HCT116 (cell line): Measurements from ENCODE around the gene INPP5J. TPM values are rescaled to one million over a fixed set of nuclear protein-coding genes. Genes with fewer than 3 reads are reported as not detected.

Experiments
- ATAC-seq: fragments of 200-7000 bp; cut with Tn5 transposase; 2 replicates; pipeline ENCODE4 v1.9.1; 2020; ENCODE audit warnings: mild to moderate bottlenecking, moderate library complexity
- BruUV-seq: library from RNA; stranded (reverse); fragments of 400-500 nt; replicated peaks from 2 replicates; lab custom pipeline; 2021; lab: Mats Ljungman, UMichigan
- CTCF ChIA-PET: fragments of 300-600 bp; sonication (Branson Sonifier 250); formaldehyde crosslinking; loops from one replicate; lab custom pipeline; 2021; ENCODE audit warnings: antibody characterized with exemption; lab: Charles Lee
- POLR2A ChIA-PET: fragments of 300-600, 350-600 bp; sonication (Branson Sonifier 250); formaldehyde crosslinking; loops from one replicate; lab custom pipeline; 2021; ENCODE audit warnings: antibody characterized with exemption; lab: Charles Lee
- RAD21 ChIA-PET, 2 experiments: fragments of 300-600 bp; sonication (Branson Sonifier 250); formaldehyde crosslinking; loops; one replicate each; lab custom pipeline; 2023; ENCODE audit warnings: low total read pairs in 2 of 2; ENCODE audit not compliant: uncharacterized antibody in 2 of 2, unreplicated experiment in 2 of 2, low non-redundant PET in 1 of 2; lab: Charles Lee
- DNase-seq: peaks from one replicate; pipeline ENCODE4 v3.0.0-alpha.2; 2010; ENCODE audit warnings: low read depth, low spot score
- H2AFZ ChIP-seq: fragments of 200-600 bp; shearing (Covaris generic), sonication (generic); 2 replicates; pipeline ENCODE4 v1.6.1; 2017; ENCODE audit warnings: low read depth, mixed run types, mixed read lengths, antibody characterized with exemption, low read length; ENCODE audit not compliant: poor library complexity, severe bottlenecking
- H3K27ac ChIP-seq: 2 replicates; pipeline ENCODE4 v1.5.1; 2012; ENCODE audit warnings: low read depth, low read length
- H3K27me3 ChIP-seq: fragments of 200-600 bp; sonication (generic); 2 replicates; pipeline ENCODE4 v1.6.1; 2016; ENCODE audit warnings: mixed run types, low read length, mixed read lengths; ENCODE audit not compliant: insufficient read depth
- H3K36me3 ChIP-seq, 2 experiments: fragments of 200-500 bp in 1 of 2; fragments of 200-600 bp in 1 of 2; sonication (Bioruptor generic) in 1 of 2; sonication (generic) in 1 of 2; 2 replicates each; pipeline versions ENCODE4 v1.5.1 to v1.6.1; 2014 to 2016; ENCODE audit warnings: low read length in 2 of 2, inconsistent platforms in 1 of 2, mixed read lengths in 1 of 2, mixed run types in 1 of 2; ENCODE audit not compliant: insufficient read depth in 2 of 2, control insufficient read depth in 1 of 2
- H3K4me1 ChIP-seq, 2 experiments: fragments of 200-600 bp in 1 of 2; sonication (generic) in 1 of 2; 2 replicates each; pipeline versions ENCODE4 v1.5.1 to v1.6.1; 2012 to 2017; ENCODE audit warnings: low read length in 2 of 2, inconsistent platforms in 1 of 2, mild to moderate bottlenecking in 1 of 2, mixed read lengths in 1 of 2, mixed run types in 1 of 2, moderate library complexity in 1 of 2; ENCODE audit not compliant: insufficient read depth in 2 of 2, control insufficient read depth in 1 of 2
- H3K4me2 ChIP-seq: fragments of 200-600 bp; sonication (generic); 2 replicates; pipeline ENCODE4 v1.6.1; 2017; ENCODE audit warnings: mixed run types, low read length, mixed read lengths
- H3K4me3 ChIP-seq, 2 experiments: fragments of 200-600 bp in 1 of 2; sonication (generic) in 1 of 2; replicated peaks in 1 of 2; 2 replicates each; pipeline ENCODE4 v1.5.1; 2011 to 2016; ENCODE audit warnings: low read length in 2 of 2, control low read depth in 1 of 2, low read depth in 1 of 2, mild to moderate bottlenecking in 1 of 2, mixed read lengths in 1 of 2, mixed run types in 1 of 2
- H3K79me2 ChIP-seq: fragments of 200-600 bp; sonication (generic); 2 replicates; pipeline ENCODE4 v1.6.1; 2017; ENCODE audit warnings: mild to moderate bottlenecking, mixed run types, low read length, moderate library complexity, mixed read lengths; ENCODE audit not compliant: insufficient read depth
- H3K9ac ChIP-seq: fragments of 200-600 bp; sonication (generic); 2 replicates; pipeline ENCODE4 v1.6.1; 2016; ENCODE audit warnings: low read length, mixed read lengths
- H3K9me2 ChIP-seq: fragments of 200-600 bp; sonication (generic), shearing (Covaris generic); 2 replicates; pipeline ENCODE4 v1.6.1; 2017; ENCODE audit warnings: mixed run types, mild to moderate bottlenecking, moderate library complexity; ENCODE audit not compliant: insufficient read depth
- H3K9me3 ChIP-seq, 2 experiments: fragments of 200-500 bp in 1 of 2; fragments of 200-600 bp in 1 of 2; sonication (Bioruptor generic) in 1 of 2; sonication (generic) in 1 of 2; 2 replicates each; pipeline ENCODE4 v1.6.1; 2014 to 2017; ENCODE audit warnings: low read length in 2 of 2, mixed read lengths in 2 of 2, inconsistent platforms in 1 of 2, low read depth in 1 of 2, mild to moderate bottlenecking in 1 of 2, mixed run types in 1 of 2, moderate library complexity in 1 of 2; ENCODE audit not compliant: control insufficient read depth in 1 of 2, insufficient read depth in 1 of 2
- H4K20me1 ChIP-seq: fragments of 200-600 bp; sonication (generic), shearing (Covaris generic); 2 replicates; pipeline ENCODE4 v1.6.1; 2017; ENCODE audit warnings: mixed run types, mild to moderate bottlenecking, moderate library complexity; ENCODE audit not compliant: insufficient read depth
- CBX3 ChIP-seq: IDR thresholded peaks from 2 replicates; pipeline ENCODE4 v1.6.1; 2012; ENCODE audit warnings: low read depth
- EGR1 ChIP-seq: IDR thresholded peaks from 2 replicates; pipeline ENCODE4 v1.6.1; 2012; ENCODE audit warnings: low read depth
- FOSL1 ChIP-seq: IDR thresholded peaks from 2 replicates; pipeline ENCODE4 v1.6.1; 2012; ENCODE audit warnings: low read depth
- JUND ChIP-seq: IDR thresholded peaks from 2 replicates; pipeline ENCODE4 v1.6.1; 2012
- POLR2AphosphoS5 ChIP-seq: IDR thresholded peaks from 2 replicates; pipeline ENCODE4 v1.6.1; 2011; ENCODE audit warnings: mild to moderate bottlenecking, low read depth, low read length, moderate library complexity
- RAD21 ChIP-seq: IDR thresholded peaks from 2 replicates; pipeline ENCODE4 v1.6.1; 2012; ENCODE audit warnings: low read depth, mild to moderate bottlenecking
- SP1 ChIP-seq: IDR thresholded peaks from 2 replicates; pipeline ENCODE4 v1.6.1; 2012; ENCODE audit warnings: low read depth
- SRF ChIP-seq: IDR thresholded peaks from 2 replicates; pipeline ENCODE4 v1.6.1; 2012; ENCODE audit warnings: low read depth
- TCF7L2 ChIP-seq: IDR thresholded peaks from 2 replicates; pipeline ENCODE4 v1.7.0; 2011; ENCODE audit warnings: borderline replicate concordance, inconsistent platforms; ENCODE audit not compliant: insufficient read depth, insufficient read length; ENCODE audit errors: extremely low read depth
- intact Hi-C: fragments of 100-400 bp; cut with micrococcal nuclease; formaldehyde crosslinking; loops from 2 replicates; pipeline ENCODE4 v1.10.0; 2022
- total RNA-seq: library from RNA; stranded (reverse); gene quantifications from one replicate; pipeline ENCODE4 v1.2.1, GENCODE V29; 2021; ENCODE audit not compliant: unreplicated experiment
- TF ChIP-seq, protein P1 (sequence below), 3 experiments: fragments of 200-600 bp in 1 of 3; sonication (generic) in 1 of 3; IDR thresholded peaks in 2 of 3; conservative IDR thresholded peaks in 1 of 3; 2 replicates each; pipeline ENCODE4 v1.5.1; 2012 to 2017; ENCODE audit warnings: low read depth in 2 of 3, low read length in 2 of 3, antibody characterized with exemption in 1 of 3, borderline replicate concordance in 1 of 3, control low read depth in 1 of 3, mild to moderate bottlenecking in 1 of 3, mixed read lengths in 1 of 3, mixed run types in 1 of 3, moderate library complexity in 1 of 3; ENCODE audit not compliant: insufficient read depth in 1 of 3
- TF ChIP-seq, protein P2 (sequence below): IDR thresholded peaks from 2 replicates; pipeline ENCODE4 v1.6.1; 2012

INPP5J gene
- total RNA-seq, 1 experiment from 2014 or later, result 8.9 TPM

DNA sequence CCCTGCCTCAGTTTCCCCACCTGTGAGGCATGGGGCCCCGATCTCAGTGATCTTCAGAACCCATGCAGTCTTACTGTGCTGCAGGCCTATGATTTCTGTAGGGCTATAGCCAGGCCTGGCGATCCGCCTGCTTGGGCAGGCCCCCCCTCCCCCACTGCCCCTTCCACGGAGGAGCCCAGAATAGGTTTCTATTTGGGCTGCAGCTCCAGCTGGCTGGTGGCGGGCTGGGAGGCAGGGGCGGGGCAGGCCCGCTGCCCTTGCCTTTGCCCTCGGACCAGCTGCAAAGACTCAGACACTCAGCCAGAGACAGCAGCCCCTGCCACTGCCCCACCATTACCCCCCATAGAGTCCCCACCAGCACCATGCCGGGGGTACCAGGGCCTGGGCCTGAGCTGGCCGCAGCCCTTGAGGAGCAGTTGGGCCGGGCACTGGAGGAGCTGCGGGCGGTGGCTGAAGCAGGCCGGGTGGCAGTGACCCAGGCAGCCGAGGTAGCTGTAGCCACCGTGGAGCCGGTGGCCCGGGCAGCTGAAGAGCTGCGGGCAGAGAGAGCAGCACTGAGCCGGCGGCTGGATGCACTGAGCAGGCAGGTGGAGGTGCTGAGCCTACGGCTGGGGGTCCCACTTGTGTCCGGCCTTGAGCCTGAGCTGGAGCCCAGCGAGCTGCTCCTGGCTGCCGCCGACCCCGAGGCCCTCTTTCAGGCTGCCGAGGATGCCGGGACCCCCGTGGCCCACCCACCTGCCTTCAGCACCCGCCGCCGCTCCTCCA, 29.5 kb upstream of the INPP5J start:
- H2AFZ ChIP-seq, result no peak overlapping the region
- no peak overlapping the region for H3K27ac ChIP-seq
- ChIA-PET CTCF (interaction anchor here (1.2 to 1.3 kb wide), 2 partner anchors 8 to 10 kb away, joined by 3 to 4 read pairs; no protein-coding TSS in a partner anchor), POLR2A (interaction anchor here (0.9 to 1.8 kb wide), 2 partner anchors 9 to 12 kb away, joined by 3 to 4 read pairs; partner anchors contain the start of gene SMTN), RAD21 (no interaction called here)
- no peaks in the 10 kb centered on the region for H3K79me2 ChIP-seq
- H3K27me3 ChIP-seq, result no peaks in the 10 kb centered on the region
- ATAC-seq, result no peak
- H3K36me3 ChIP-seq, result peaks cover 44 to 59% of the 10 kb centered on the region in 2 experiments
- no peak overlapping the region for H3K4me3 ChIP-seq
- H3K4me1 ChIP-seq, result peaks cover 0 to under 1% of the 10 kb centered on the region in 2 experiments; a peak in 1 of 4 replicates
- no peak overlapping the region for H3K9ac ChIP-seq
- intact Hi-C loops, result no loop called here
- DNase-seq, result no peak
- no peak overlapping the region for H3K4me2 ChIP-seq
- H3K9me3 ChIP-seq, result no peaks in the 10 kb centered on the region
- H4K20me1 ChIP-seq, result no peaks in the 10 kb centered on the region
- BruUV-seq, result no TSS peak
- TF ChIP-seq, protein P1, sequence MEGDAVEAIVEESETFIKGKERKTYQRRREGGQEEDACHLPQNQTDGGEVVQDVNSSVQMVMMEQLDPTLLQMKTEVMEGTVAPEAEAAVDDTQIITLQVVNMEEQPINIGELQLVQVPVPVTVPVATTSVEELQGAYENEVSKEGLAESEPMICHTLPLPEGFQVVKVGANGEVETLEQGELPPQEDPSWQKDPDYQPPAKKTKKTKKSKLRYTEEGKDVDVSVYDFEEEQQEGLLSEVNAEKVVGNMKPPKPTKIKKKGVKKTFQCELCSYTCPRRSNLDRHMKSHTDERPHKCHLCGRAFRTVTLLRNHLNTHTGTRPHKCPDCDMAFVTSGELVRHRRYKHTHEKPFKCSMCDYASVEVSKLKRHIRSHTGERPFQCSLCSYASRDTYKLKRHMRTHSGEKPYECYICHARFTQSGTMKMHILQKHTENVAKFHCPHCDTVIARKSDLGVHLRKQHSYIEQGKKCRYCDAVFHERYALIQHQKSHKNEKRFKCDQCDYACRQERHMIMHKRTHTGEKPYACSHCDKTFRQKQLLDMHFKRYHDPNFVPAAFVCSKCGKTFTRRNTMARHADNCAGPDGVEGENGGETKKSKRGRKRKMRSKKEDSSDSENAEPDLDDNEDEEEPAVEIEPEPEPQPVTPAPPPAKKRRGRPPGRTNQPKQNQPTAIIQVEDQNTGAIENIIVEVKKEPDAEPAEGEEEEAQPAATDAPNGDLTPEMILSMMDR (IDR thresholded peaks at IDR 0.05 in 2 of 3, conservative IDR thresholded peaks at IDR 0.05 in 1 of 3; ENCODE audit: borderline replicate concordance in 1 of 3, insufficient read depth in 1 of 3, low read depth in 2 of 3, low read length in 2 of 3), result no peak
- TF ChIP-seq RAD21 (no peak), CBX3 (no peak), EGR1 (no peak), SRF (no peak), JUND (no peak), TCF7L2 (no peak), POLR2AphosphoS5 (no peak), SP1 (no peak), FOSL1 (no peak)
- TF ChIP-seq, protein P2, sequence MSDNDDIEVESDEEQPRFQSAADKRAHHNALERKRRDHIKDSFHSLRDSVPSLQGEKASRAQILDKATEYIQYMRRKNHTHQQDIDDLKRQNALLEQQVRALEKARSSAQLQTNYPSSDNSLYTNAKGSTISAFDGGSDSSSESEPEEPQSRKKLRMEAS, result no peak
- H3K9me2 ChIP-seq, result no peaks in the 10 kb centered on the region
